GM12891 (cell line): ENCODE results near the gene HTR3B.

Experiments
- PAX5 ChIP-seq: IDR thresholded peaks from 2 replicates; pipeline ENCODE4 v1.6.1; 2011; ENCODE audit warnings: low read length, moderate library complexity, mild to moderate bottlenecking; ENCODE audit not compliant: insufficient read depth, severe bottlenecking
- POLR2A ChIP-seq: IDR thresholded peaks from 2 replicates; pipeline ENCODE4 v1.6.1; 2011; ENCODE audit warnings: low read depth, low read length, control low read depth
- POLR2AphosphoS5 ChIP-seq: IDR thresholded peaks from 2 replicates; pipeline ENCODE4 v1.6.1; 2011; ENCODE audit warnings: low read depth, low read length, control low read depth
- POU2F2 ChIP-seq: IDR thresholded peaks from 2 replicates; pipeline ENCODE4 v1.6.1; 2011; ENCODE audit warnings: low read depth, mild to moderate bottlenecking, control low read depth, low read length, moderate library complexity
- TAF1 ChIP-seq: IDR thresholded peaks from 2 replicates; pipeline ENCODE4 v1.6.1; 2011; ENCODE audit warnings: low read depth, low read length, control low read depth

- TF ChIP-seq POLR2A (no peak), POLR2AphosphoS5 (no peak), POU2F2 (no peak), TAF1 (no peak), PAX5 (no peak)
Measured at GRCh38 chr11:113967361-113967760, 62.8 kb downstream of the HTR3B start.
